ENCODE data around the gene TICAM2.
A peak's percentile ranks its signal among the peaks of the same experiment; 100 is the strongest.

The TICAM2 gene

GRCh38 chr5:115611873-115612272 lies 9.6 kb upstream of the TICAM2 start:
- no peak for DNase-seq (ENCODE audit: low read depth)
- no peak for TF ChIP-seq CTCF (conservative IDR thresholded peaks at IDR 0.05; ENCODE audit: low read depth, low read length)
- H3K4me3 ChIP-seq (ENCODE audit: low read depth, low read length): no peak overlapping the region

- no peak for DNase-seq (ENCODE audit: low read depth)
- no peak for TF ChIP-seq CTCF (conservative IDR thresholded peaks at IDR 0.05; ENCODE audit: low read depth, low read length)
- no peak overlapping the region for H3K4me3 ChIP-seq (ENCODE audit: low read depth, low read length)
Observed at GRCh38 chr5:115607935-115608334, 5.7 kb upstream of the TICAM2 start.

- no peak overlapping the region for H3K4me3 ChIP-seq (ENCODE audit: low read depth, low read length)
- no peak for DNase-seq (ENCODE audit: low read depth)
Observed at GRCh38 chr5:115605436-115605835, 3.2 kb upstream of the TICAM2 start.

GRCh38 chr5:115602591-115603125 lies 379 bp upstream of the TICAM2 start:
- peak overlapping the region; percentile 76 for H3K4me3 ChIP-seq (ENCODE audit: low read depth, low read length)
- DNase-seq (ENCODE audit: low read depth): no peak
- TF ChIP-seq CTCF (conservative IDR thresholded peaks at IDR 0.05; ENCODE audit: low read depth, low read length): no peak

More at GRCh38 chr5:115605436-115605835, 3.2 kb upstream of the TICAM2 start:
- TF ChIP-seq CTCF (conservative IDR thresholded peaks at IDR 0.05; ENCODE audit: low read depth, low read length): no peak

DNA sequence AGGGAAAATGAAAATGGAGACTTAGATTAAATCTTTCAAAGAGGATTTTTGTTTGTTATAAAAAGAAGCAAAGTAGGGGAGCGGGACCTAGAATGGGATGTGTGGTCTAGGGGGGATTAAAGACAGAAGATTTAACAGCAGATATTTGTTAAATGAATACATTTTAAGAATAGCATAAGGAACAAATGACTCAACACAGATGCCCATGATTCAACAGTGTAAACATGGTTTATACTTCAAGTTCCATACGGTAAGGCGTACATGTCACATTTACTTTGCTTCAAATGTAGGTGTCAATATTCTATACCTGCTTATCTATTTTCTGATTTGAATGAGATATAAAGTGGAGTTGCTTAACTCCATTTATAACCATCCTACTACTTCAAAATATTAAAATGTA lies 1.5 kb downstream of the TICAM2 start:
- peak overlapping the region; percentile 76 for H3K4me3 ChIP-seq (ENCODE audit: low read depth, low read length)
- TF ChIP-seq CTCF (conservative IDR thresholded peaks at IDR 0.05; ENCODE audit: low read depth, low read length): no peak
- DNase-seq (ENCODE audit: low read depth): peak; percentile 37

DNA sequence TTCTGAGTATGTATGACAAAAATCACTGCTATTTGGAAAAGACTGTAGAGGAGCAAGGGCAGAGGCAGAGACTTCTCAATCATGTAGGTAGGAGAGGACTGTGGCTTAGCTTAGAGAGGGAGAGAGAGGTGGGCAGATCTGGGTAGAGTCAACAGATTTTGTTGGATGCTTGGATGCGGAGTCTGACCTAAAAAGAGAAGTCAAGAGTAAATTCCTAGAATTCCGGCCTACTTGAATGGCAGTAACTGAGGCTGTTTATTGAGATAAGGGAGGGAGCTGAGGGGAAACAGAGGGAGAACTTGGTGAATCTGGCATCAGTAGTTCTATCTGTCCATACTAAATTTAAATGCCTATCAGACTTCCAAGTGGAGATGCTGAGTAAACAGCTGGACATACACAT lies 2.4 kb downstream of the TICAM2 start:
- TF ChIP-seq CTCF (conservative IDR thresholded peaks at IDR 0.05; ENCODE audit: low read depth, low read length): no peak
- DNase-seq (ENCODE audit: low read depth): no peak
- no peak overlapping the region for H3K4me3 ChIP-seq (ENCODE audit: low read depth, low read length)

- no peak overlapping the region for H3K4me3 ChIP-seq (ENCODE audit: low read depth, low read length)
- peak; percentile 83 for DNase-seq (ENCODE audit: low read depth)
- no peak for TF ChIP-seq CTCF (conservative IDR thresholded peaks at IDR 0.05; ENCODE audit: low read depth, low read length)
Observed at GRCh38 chr5:115599502-115599901, 2.8 kb downstream of the TICAM2 start.
